Umbilical cord (tissue), 2 donors: ENCODE measurements around the gene FCHSD2. TPM values are rescaled to one million over a fixed set of nuclear protein-coding genes. Genes with fewer than 3 reads are reported as not detected.
"Not testable (repeated sequence)": the region's sequence is repeated elsewhere in the genome, so short reads cannot be mapped to it uniquely, and the experiment has no call there.

ENCODE experiments used
- DNase-seq: peaks from one replicate; pipeline ENCODE4 v3.0.0-alpha.2; 2015; ENCODE audit warnings: low spot score
- total RNA-seq: library from RNA; depleted of rRNA; stranded (reverse); fragments of >200 nt; gene quantifications from one replicate; pipeline ENCODE4 v1.2.3, GENCODE V29; 2014; ENCODE audit warnings: low replicate concordance; ENCODE audit not compliant: insufficient read depth

FCHSD2 gene
- total RNA-seq, 1 donor from 2014 or later, result 40.7 TPM

- DNase-seq, result no peak
Measured at GRCh38 chr11:73070653-73071052, 71.5 kb downstream of the FCHSD2 start.

- not testable (repeated sequence) for DNase-seq
Measured at GRCh38 chr11:73061857-73062424, 80.2 kb downstream of the FCHSD2 start.

- DNase-seq, result not testable (repeated sequence)
Measured at GRCh38 chr11:73061434-73061833, 80.7 kb downstream of the FCHSD2 start.

- no peak for DNase-seq
Measured at GRCh38 chr11:73059915-73060314, 82.2 kb downstream of the FCHSD2 start.

- DNase-seq, result no peak
Measured at GRCh38 chr11:73058989-73059674, 83.0 kb downstream of the FCHSD2 start.

- no peak for DNase-seq
Measured at GRCh38 chr11:73055655-73056354, 86.3 kb downstream of the FCHSD2 start.

- no peak for DNase-seq
Measured at GRCh38 chr11:73055002-73055401, 87.1 kb downstream of the FCHSD2 start.

- DNase-seq, result peak; percentile 38
Measured at GRCh38 chr11:73053964-73054363, 88.2 kb downstream of the FCHSD2 start.

GRCh38 chr11:73048446-73048845 is 93.7 kb downstream of the FCHSD2 start:
- DNase-seq, result no peak

GRCh38 chr11:73047773-73048371 is 94.2 kb downstream of the FCHSD2 start:
- peak; percentile 33 for DNase-seq

GRCh38 chr11:73040046-73040445 is 102.1 kb downstream of the FCHSD2 start:
- no peak for DNase-seq

- no peak for DNase-seq
Measured at GRCh38 chr11:73034777-73035176, 107.3 kb downstream of the FCHSD2 start.

GRCh38 chr11:73034331-73034730 is 107.8 kb downstream of the FCHSD2 start:
- no peak for DNase-seq

- no peak for DNase-seq
Measured at GRCh38 chr11:73030130-73030529, 112.0 kb downstream of the FCHSD2 start.

GRCh38 chr11:73029403-73029802 is 112.7 kb downstream of the FCHSD2 start:
- DNase-seq, result no peak

- no peak for DNase-seq
Measured at GRCh38 chr11:73028611-73029010, 113.5 kb downstream of the FCHSD2 start.

GRCh38 chr11:73027840-73028239 is 114.3 kb downstream of the FCHSD2 start:
- DNase-seq, result not testable (repeated sequence)

- DNase-seq, result no peak
Measured at GRCh38 chr11:73024639-73025038, 117.5 kb downstream of the FCHSD2 start.

GRCh38 chr11:73019996-73020395 is 122.1 kb downstream of the FCHSD2 start:
- DNase-seq, result no peak

- no peak for DNase-seq
Measured at GRCh38 chr11:73019449-73019848, 122.7 kb downstream of the FCHSD2 start.

GRCh38 chr11:73018856-73019255 is 123.3 kb downstream of the FCHSD2 start:
- no peak for DNase-seq

- DNase-seq, result no peak
Measured at GRCh38 chr11:73017024-73017751, 124.9 kb downstream of the FCHSD2 start.
